Hematopoietic multipotent progenitor cell treated with erythropoietin and hydrocortisone succinate and interleukin-3 and kit ligand, for 6 days (in vitro differentiated cells): ENCODE data around the gene COL23A1.
A peak's percentile ranks its signal among the peaks of the same experiment; 100 is the strongest.

Experiments
- DNase-seq: peaks from one replicate; pipeline ENCODE4 v3.0.0-alpha.2; 2015

Gene COL23A1

GRCh38 chr5:178213748-178214151 lies 376.4 kb downstream of the COL23A1 start:
- no peak for DNase-seq

DNA sequence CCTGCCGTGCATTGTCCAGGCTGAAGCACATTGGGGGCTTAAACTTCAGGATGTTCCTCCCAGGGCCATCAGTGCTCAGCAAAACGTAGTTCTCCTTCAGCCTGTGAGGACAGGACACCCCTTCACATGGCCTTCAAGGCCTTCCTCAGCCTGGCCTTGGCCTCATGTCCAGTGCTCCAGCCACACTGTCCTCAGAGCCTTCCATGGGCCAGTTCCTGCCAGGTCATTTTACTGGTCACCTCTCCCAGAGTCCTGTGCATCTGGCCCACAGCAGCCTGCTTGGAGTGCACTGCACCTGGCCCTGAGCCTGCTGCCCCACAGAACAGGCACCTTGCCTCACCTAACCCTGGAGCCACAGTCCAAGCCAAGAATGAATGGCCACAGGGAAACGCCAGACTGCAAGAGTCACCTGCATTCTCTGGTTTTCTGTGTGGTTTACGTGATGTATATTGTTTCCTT lies 377.2 kb downstream of the COL23A1 start:
- DNase-seq = no peak

- peak; percentile 36 for DNase-seq
Observed at GRCh38 chr5:178212241-178213002, 377.8 kb downstream of the COL23A1 start.

DNA sequence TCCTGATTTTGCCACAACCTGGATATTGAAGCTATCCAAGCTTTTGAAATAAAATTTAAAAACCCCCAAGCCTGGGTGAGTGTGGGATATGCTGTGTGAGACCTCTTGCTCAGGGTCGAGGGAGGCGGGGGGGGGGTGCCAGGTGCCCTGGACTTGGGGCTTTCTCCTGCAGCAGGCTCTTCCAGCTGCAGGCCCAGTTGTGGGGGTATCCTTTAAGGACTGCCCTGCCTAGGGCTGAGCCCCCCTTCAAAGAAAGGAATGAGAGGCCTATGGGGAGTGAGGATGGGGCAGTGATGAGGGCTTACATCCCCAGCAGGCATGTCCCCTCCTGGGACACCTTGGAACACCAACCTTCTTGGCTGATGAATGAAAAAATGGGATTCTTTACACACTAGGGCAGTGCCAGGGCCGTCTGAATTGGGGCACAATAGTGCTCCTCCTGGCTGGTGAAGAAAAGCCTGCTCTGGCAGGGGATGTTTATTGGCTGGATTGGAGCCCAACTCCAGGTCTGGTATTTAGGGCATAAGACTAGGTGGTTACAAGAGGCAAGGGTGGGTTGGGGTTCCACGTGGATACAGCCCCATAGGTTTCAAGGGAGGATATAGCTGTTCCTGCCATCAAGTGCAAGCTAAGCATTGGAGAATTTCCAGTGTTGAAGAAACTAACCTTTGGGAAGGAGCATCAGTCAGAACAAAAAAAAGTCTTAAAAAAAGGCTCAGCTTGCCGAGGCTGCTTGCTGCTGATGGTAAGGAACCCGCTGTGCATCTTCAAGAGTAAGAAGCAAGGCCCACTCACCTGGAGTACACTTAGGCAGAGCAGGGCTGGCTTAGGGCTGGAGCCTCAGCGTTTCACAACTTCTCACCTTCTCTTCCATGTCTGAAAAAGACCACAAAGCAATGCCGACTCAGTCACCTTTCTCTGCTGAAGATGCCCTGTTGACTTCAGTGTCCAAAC lies 378.8 kb downstream of the COL23A1 start:
- DNase-seq = peak; percentile 30

DNA sequence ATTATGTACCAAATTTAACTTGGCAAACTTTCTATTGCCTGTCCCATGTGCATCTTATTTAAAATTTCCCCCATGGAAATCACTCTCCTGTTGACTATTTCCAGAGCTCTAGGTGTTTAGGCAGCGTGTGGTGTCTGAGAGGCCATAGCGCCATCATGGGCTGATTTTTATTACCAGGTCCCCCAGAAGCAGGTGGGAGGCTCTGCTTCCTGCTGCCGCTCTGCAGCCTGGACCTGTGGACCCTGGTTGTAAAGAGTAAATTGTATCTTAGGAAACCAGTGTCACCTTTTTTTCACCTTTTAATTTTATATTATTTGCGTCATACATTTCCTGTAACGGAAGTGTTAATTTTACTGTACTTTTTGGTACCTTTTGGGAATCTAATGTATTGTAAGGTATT lies 379.5 kb downstream of the COL23A1 start:
- no peak for DNase-seq

GRCh38 chr5:178210073-178210535 lies 380.1 kb downstream of the COL23A1 start:
- no peak for DNase-seq

DNA sequence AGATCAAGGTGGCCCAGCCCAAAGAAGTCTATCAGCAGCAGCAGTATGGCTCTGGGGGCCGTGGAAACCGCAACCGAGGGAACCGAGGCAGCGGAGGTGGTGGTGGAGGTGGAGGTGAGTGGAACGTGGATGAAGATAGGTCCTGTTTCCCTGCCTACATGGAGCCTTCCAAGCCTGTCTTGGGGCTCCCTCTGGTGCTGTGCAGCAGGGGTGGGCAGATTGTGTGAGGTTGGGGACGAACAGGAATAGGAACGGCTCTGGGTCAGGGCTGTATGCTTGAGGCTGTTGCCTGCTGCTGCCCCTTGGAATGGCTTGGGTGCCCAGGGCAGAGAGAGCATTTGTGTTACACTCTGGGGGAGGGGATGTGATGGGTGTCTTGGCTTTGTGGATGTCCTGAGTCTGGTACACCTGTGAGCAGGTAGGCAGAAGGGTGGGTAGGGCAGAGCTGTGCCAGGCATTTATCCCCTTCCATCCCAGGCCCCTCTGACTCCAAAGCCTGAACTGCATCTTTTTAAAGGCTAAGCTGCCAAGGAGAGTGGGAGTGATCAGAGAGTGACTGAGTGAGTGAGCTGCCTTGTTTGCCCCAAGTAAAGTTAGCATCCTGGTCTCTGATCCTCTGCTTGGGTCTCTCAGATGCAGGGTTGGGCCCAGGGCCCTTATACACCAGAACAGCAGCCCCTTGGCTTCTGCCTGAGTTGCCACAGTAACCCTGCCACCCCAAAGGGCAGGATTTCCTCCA lies 380.7 kb downstream of the COL23A1 start:
- no peak for DNase-seq

DNA sequence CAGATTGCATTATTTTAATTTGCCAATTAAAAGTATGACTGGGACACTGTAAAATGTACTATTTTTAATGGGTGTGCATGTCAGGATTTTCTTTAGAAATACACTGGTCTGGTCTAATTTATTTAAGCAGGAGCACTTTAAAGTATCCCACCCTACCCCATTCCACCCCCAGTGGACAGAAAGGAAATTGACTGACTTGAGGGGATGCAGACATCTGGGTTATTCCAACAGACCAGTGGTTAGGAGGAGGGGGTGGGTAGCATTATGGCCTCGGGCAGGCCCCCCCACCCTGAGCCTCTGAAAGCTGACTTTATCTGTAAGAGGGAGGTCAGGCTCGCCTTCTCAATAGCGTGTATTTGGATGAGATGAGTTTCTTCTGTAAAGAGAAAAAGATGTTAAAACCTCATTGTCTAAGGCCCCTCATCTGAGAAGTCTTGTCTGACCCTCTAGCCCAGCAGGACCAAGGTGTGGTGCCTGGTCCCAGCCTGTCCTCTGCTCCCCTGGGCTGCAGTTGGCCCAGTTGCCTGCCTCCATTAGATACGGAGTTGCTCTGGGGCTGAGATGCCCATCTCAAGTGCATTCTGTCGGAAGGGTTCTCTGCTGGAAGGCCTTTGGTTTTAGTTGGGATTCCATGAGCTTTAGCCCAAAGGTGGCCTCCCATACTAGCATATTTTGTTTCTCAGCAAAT lies 381.5 kb downstream of the COL23A1 start:
- DNase-seq = no peak

- peak; percentile 77 for DNase-seq
Observed at GRCh38 chr5:178207917-178208280, 382.3 kb downstream of the COL23A1 start.

GRCh38 chr5:178207183-178207916 lies 382.8 kb downstream of the COL23A1 start:
- peak; percentile 57 for DNase-seq

DNA sequence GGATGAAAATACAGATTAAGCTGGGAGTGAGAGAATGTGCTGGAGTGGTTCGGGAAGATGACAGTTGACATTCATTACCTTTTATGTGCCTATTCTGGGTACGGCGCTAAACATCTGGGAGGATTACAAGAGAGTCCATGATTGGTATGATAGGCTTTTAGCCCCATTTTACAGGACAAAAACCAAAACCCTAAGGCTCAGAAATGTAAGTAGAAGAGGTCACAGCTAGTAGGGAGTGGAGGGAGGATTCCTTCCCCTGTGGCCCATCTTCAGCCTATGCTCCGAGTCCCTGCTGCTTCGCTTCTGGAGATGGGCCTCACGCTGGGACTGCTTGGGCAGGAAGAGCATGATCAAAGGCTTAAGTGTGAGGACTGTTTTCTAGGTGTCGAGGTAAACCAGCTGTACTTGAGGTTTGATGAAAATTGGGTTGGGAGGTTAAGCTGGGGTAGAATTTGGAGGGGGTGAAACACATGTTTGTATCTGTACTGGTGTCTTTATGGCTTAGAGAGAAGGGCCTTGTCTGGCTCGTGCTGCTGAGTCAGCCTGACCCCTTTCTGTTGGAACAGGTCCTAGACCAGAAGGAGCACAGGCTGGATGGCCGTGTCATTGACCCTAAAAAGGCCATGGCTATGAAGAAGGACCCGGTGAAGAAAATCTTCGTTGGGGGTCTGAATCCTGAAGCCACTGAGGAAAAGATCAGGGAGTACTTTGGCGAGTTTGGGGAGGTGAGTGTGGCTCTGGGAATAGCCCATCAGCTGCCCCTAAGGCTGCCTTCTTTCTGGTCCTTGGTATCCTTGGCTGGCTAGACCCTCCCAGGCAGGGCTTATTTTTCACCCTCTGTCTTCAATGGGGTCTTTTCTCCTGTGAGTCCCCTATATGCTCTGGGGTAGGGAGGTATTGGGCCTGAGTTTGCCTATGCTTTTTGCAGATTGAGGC lies 383.8 kb downstream of the COL23A1 start:
- DNase-seq = peak; percentile 25

DNA sequence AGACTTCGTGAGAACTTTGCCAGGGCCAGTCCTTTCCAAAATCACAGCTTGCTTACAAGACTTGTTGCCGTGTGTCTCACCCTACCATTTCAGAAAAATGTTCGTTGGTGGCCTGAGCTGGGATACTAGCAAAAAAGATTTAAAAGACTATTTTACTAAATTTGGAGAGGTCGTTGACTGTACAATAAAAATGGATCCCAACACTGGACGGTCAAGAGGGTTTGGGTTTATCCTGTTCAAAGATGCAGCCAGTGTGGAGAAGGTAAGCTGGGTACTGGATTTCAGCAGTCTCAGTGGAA lies 384.5 kb downstream of the COL23A1 start:
- DNase-seq = no peak

- DNase-seq = peak; percentile 93
Observed at GRCh38 chr5:178204935-178205748, 385.1 kb downstream of the COL23A1 start.

- DNase-seq = peak; percentile 97
Observed at GRCh38 chr5:178204182-178204934, 385.8 kb downstream of the COL23A1 start, which contains the start of gene HNRNPAB. Gene HNRNPAB, plus strand, starts transcription at chr5:178204533. Its CDS starts 305 bp downstream, at chr5:178204838.

DNA sequence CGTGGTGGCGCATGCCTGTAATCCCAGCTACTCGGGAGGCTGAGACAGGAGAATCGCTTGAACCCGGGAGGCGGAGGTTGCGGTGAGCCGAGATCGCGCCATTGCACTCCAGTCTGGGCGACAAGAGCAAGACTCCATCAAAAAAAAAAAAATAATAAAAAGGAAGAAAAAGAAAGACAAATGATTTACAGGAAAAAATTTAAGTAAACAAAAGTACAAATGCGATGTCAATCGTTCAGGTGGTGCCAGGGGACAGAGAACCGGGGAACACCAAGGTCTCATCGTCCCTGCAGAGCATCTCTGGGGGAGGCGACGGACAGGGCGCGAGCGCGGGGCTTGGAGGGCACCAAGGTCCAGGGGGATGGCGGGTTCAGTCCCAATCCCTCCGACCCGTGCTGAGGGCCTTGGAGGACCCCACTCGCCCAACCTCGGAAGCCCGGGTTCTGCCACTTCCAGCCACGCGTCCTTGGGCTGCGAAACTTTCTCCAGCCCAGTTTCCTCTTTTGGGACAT lies 386.5 kb downstream of the COL23A1 start:
- no peak for DNase-seq

- DNase-seq = no peak
Observed at GRCh38 chr5:178202541-178202940, 387.7 kb downstream of the COL23A1 start.

GRCh38 chr5:178201927-178202235 lies 388.3 kb downstream of the COL23A1 start:
- DNase-seq = peak; percentile 80

GRCh38 chr5:178201221-178201926 lies 388.8 kb downstream of the COL23A1 start:
- no peak for DNase-seq
